ENCODE results near the gene PSME1.

The PSME1 gene

DNA sequence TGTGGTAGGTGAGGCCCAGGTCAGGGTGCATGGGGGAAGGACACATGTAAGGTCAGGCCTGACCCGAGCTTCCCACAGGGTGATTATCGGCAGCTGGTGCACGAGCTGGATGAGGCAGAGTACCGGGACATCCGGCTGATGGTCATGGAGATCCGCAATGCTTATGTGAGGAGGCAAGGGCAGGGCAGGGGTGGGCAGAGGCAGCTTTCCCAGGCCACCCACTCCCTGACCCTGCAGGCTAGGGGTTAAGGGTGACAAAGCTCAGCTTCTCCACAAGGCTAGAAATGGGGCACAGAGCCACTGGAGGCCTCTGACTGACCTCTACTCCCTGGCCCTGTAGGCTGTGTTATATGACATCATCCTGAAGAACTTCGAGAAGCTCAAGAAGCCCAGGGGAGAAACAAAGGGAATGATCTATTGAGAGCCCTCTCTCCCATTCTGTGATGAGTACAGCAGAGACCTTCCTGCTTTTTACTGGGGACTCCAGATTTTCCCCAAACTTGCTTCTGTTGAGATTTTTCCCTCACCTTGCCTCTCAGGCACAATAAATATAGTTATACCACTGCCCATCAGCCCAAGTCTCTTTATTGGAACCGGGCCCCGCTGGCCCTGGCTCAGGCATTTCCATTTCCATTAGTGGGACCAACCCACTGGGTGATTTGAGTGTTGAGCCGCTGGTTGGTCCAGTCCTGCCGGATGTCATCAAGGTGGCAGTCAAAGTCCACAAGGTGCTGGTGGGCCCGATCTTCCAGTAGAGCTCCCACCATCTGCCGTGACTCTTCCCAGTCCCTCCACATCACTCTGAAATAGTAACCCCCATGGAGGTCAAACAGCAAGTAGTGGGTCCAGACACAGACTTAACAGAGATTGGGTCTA lies 2.6 kb downstream of the PSME1 start:
- TF ChIP-seq, protein P1, sequence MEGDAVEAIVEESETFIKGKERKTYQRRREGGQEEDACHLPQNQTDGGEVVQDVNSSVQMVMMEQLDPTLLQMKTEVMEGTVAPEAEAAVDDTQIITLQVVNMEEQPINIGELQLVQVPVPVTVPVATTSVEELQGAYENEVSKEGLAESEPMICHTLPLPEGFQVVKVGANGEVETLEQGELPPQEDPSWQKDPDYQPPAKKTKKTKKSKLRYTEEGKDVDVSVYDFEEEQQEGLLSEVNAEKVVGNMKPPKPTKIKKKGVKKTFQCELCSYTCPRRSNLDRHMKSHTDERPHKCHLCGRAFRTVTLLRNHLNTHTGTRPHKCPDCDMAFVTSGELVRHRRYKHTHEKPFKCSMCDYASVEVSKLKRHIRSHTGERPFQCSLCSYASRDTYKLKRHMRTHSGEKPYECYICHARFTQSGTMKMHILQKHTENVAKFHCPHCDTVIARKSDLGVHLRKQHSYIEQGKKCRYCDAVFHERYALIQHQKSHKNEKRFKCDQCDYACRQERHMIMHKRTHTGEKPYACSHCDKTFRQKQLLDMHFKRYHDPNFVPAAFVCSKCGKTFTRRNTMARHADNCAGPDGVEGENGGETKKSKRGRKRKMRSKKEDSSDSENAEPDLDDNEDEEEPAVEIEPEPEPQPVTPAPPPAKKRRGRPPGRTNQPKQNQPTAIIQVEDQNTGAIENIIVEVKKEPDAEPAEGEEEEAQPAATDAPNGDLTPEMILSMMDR (IDR thresholded peaks at IDR 0.05; ENCODE audit: low read depth, low read length) = no peak

DNA sequence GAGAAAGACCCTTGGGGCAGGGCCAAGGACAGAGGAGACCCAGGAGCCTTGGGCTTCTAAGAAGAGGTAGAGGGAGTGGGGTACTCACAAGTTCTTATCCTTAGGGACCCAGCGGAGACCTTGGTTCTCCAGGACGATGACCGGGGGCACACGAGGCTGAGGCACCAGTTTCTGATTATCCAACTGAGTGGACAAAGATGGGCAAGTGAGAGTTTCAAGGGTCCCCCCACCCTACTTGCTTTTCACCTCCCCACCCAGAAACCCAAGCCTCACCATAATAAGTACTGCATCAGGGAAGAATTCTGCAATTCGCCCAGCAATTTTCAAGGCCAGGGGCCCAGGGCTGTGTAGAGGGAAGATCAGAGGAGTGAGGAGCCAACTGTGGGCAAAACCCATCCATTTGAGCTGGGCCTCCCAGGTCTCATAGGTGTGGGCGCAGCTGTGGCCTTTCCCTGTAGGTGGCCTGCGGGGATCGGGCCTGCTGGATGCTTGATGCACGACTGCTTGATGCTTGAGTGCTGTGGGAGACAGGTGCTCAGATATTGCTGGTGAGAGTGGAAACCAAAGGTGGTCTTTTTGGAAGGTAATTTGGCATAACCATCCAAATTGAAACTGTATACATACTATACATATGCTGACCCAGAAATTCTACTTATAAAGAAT lies 3.4 kb downstream of the PSME1 start:
- TF ChIP-seq, protein P1 (IDR thresholded peaks at IDR 0.05; ENCODE audit: low read depth, low read length) = peak; percentile 23; the same call in 1 of the 2 replicates
- Histone ChIP-seq H3K9me3 (ENCODE audit: severe bottlenecking) (no peaks in the 10 kb centered on the region), H3K4me3 (ENCODE audit: low read depth, low read length) (peak overlapping the region; percentile 87), H3K27ac (peak overlapping the region; percentile 96; the same call in 1 of the 2 replicates), H3K27me3 (ENCODE audit: insufficient read depth, low read depth, severe bottlenecking) (no peaks in the 10 kb centered on the region), H3K36me3 (peaks cover 38% of the 10 kb centered on the region)
- peak; percentile 35 for DNase-seq

More for the DNA sequence above, 2.6 kb downstream of the PSME1 start:
- Histone ChIP-seq H3K27ac (no peak overlapping the region), H3K4me3 (ENCODE audit: low read depth, low read length) (no peak overlapping the region), H3K36me3 (peaks cover 31% of the 10 kb centered on the region), H3K27me3 (ENCODE audit: insufficient read depth, low read depth, severe bottlenecking) (no peaks in the 10 kb centered on the region), H3K9me3 (ENCODE audit: severe bottlenecking) (no peaks in the 10 kb centered on the region)
- DNase-seq = peak; percentile 50

DNA sequence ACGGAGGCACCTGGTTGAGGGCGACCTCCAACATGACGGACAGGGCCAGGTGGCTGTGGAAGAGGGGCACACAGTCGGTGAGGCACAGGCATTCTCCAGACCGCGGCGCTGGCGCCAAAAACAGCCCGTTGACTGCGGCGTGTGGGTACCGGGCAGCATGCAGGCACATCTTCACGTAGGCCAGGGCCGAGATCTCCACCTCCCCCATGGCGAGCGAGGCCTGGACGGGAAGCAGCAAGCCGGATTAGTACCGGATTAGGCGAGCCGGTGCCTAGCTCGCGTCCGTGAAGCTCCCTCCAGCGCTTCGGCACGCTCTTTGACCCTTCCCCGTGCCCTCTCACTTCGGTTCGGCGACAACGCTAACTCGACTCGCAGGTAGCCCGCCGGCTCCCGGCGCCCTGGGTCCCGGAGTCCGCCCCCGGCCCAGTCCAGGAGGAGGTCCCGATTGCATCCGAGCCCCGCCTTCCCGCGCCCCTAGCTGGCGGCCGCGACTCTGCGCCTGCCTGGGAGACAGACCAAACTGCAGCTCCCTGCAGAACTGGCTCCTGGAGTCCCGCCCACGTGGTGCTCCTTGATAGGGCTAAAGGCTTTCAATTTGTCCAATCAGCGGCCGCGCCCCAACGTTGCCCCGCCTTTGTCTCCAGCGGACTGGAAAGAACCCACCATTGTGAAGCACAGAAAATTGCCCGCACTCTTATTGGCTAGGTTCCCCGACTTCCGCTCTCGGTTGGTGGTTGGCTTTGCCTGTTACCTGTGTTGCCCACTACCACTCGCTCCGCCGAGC lies 5.3 kb downstream of the PSME1 start, which contains the start of gene EMC9:
EMC9 (minus strand) TSS at position 495 of the 784 bp plus-strand sequence; CDS start at position 208, 287 bp downstream.
- peaks cover 44% of the 10 kb centered on the region for H3K36me3 ChIP-seq
- peak within 1 kb of the TSS; percentile 96 for H3K27ac ChIP-seq
- peak; percentile 100 for DNase-seq
- H3K4me3 ChIP-seq (ENCODE audit: low read depth, low read length) = peak within 1 kb of the TSS; percentile 87
- no peaks in the 10 kb centered on the region for H3K9me3 ChIP-seq (ENCODE audit: severe bottlenecking)
- no peaks in the 10 kb centered on the region for H3K27me3 ChIP-seq (ENCODE audit: insufficient read depth, low read depth, severe bottlenecking)
- TF ChIP-seq, protein P1 (IDR thresholded peaks at IDR 0.05; ENCODE audit: low read depth, low read length) = peak; percentile 39

DNA sequence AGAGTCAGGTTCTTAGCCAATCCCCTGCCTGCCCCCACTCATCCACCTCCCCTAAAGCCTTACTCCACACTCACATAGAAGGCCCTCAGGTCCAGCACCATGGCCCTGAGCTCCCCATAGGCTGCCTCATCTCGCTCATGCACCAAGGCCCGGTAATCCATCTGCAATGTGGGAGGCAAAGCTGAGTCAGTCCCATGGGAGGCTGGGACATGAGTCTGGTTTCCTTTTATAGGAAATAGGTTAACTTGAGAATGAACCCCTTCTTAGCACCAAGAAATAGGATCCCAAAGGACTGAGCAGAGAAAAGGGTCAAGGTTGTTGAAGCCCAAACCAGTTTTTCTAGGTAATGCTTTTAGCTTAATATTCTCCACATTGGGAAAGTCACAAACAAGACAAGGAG lies 7.5 kb downstream of the PSME1 start:
- DNase-seq = no peak
- Histone ChIP-seq H3K27me3 (ENCODE audit: insufficient read depth, low read depth, severe bottlenecking) (no peaks in the 10 kb centered on the region), H3K4me3 (ENCODE audit: low read depth, low read length) (no peak overlapping the region), H3K36me3 (peaks cover 32% of the 10 kb centered on the region), H3K9me3 (ENCODE audit: severe bottlenecking) (no peaks in the 10 kb centered on the region), H3K27ac (no peak overlapping the region)
- TF ChIP-seq, protein P1 (IDR thresholded peaks at IDR 0.05; ENCODE audit: low read depth, low read length) = no peak

DNA sequence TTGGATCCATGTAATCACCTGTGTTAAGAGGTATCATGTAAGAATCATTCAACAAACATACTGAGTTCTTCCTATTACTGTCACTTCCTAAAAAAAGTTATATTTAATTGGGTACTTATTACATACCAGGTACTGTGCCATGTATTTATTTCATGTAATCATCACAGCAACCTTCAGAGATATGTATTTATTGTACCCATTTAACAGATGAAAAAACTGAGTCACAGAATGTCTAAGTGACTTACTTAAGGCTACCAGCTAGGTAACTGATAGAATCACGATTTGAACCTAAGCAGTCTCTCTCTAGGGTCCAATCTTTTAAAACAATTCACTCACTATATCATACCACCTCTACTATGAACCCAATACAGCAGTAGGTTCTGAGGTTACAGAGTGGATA lies 8.5 kb downstream of the PSME1 start:
- H3K4me3 ChIP-seq (ENCODE audit: low read depth, low read length) = no peak overlapping the region
- no peak overlapping the region for H3K27ac ChIP-seq
- no peaks in the 10 kb centered on the region for H3K27me3 ChIP-seq (ENCODE audit: insufficient read depth, low read depth, severe bottlenecking)
- TF ChIP-seq, protein P1 (IDR thresholded peaks at IDR 0.05; ENCODE audit: low read depth, low read length) = no peak
- peaks cover 32% of the 10 kb centered on the region for H3K36me3 ChIP-seq
- DNase-seq = no peak
- H3K9me3 ChIP-seq (ENCODE audit: severe bottlenecking) = no peaks in the 10 kb centered on the region

All from WERI-Rb-1 (cell line).